ENCODE results near the gene KCNK5.

- TF ChIP-seq CTCF (IDR thresholded peaks at IDR 0.05) (no peak), POLR2A (IDR thresholded peaks at IDR 0.05) (no peak), POLR2AphosphoS5 (IDR thresholded peaks at IDR 0.05) (no peak)
Measured at GRCh38 chr6:39194466-39194865, 34.8 kb downstream of the KCNK5 start.
